ENCODE results near the gene RPL31. TPM values are rescaled to one million over a fixed set of nuclear protein-coding genes. Genes with fewer than 3 reads are reported as not detected.

RPL31 gene
- 1,335 and 1,348 TPM in 2 replicates for total RNA-seq
- long read RNA-seq, transcript RPL31-203 (5 exons, 1,110 nt) = minor isoform, 14 of 586 reads
- long read RNA-seq, transcript RPL31-208 (4 exons, 825 nt) = minor isoform, 25 of 586 reads
- long read RNA-seq, transcript RPL31-201 (5 exons, 1,865 nt) = major isoform, 518 of 586 reads
- long read RNA-seq, partial matches to known transcripts = 10 of 586 reads
- long read RNA-seq, other reads (novel, unspliced or antisense) = 14 of 586 reads

DNA sequence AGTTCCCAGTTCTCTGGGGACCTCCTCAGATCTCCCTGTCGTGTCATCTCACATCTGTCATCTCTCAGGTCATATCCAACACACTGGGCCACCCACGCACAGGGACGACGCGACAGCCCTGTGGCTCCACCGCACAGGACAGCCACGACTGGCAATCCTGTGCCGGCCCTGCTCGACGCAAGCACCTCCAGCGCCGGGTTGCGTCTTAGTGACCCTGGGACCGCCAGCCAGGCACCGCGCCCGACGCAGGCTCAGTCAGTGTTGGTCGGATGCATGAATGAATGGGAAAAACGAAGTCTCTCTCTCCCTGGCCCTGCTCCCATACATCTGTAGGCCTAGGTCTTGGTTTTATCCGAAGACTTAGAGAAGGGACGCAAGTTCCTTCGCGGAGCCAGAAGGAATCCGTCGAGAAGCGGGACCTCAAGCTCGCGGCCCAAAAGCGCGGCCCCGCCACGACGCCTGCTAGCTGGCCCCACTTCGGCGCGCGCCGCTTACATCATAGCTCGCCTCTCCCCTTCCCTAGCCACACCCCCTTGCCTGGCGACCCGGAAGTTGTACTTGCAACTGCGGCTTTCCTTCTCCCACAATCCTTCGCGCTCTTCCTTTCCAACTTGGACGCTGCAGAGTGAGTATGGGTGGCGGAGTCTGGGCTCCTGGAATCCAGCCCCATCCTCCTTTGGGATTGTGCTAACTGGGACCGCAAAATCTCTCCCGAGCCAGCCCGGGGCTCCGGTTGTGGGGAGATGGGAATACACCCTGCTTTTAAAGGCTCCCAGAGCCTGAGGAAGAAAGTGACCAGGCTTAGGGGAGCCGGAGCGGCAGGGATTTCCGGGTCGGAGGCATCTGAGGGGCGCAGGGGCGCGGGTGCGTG is at the start of gene RPL31:
RPL31 (plus strand) TSS at position 599 of the 871 bp plus-strand sequence. CDS start 413 bp downstream, outside the sequence.
- H3K27me3 Mint-ChIP-seq (ENCODE audit: unreplicated experiment) = no peaks in the 10 kb centered on the region
- TF ChIP-seq, protein P1, sequence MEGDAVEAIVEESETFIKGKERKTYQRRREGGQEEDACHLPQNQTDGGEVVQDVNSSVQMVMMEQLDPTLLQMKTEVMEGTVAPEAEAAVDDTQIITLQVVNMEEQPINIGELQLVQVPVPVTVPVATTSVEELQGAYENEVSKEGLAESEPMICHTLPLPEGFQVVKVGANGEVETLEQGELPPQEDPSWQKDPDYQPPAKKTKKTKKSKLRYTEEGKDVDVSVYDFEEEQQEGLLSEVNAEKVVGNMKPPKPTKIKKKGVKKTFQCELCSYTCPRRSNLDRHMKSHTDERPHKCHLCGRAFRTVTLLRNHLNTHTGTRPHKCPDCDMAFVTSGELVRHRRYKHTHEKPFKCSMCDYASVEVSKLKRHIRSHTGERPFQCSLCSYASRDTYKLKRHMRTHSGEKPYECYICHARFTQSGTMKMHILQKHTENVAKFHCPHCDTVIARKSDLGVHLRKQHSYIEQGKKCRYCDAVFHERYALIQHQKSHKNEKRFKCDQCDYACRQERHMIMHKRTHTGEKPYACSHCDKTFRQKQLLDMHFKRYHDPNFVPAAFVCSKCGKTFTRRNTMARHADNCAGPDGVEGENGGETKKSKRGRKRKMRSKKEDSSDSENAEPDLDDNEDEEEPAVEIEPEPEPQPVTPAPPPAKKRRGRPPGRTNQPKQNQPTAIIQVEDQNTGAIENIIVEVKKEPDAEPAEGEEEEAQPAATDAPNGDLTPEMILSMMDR (IDR thresholded peaks at IDR 0.05) = no peak
- peaks cover 3% of the 10 kb centered on the region for H3K9me3 Mint-ChIP-seq (ENCODE audit: unreplicated experiment)
- peaks cover 34% of the 10 kb centered on the region for H3K4me1 Mint-ChIP-seq (ENCODE audit: unreplicated experiment)
- peak within 1 kb of the TSS; percentile 91 for H3K4me3 Mint-ChIP-seq (ENCODE audit: unreplicated experiment)
- peak; percentile 98 for DNase-seq (ENCODE audit: extremely low spot score, unreplicated experiment)
- peaks cover 32% of the 10 kb centered on the region for H3K36me3 Mint-ChIP-seq (ENCODE audit: unreplicated experiment)
- H3K27ac Mint-ChIP-seq (ENCODE audit: unreplicated experiment) = peak within 1 kb of the TSS; percentile 97

DNA sequence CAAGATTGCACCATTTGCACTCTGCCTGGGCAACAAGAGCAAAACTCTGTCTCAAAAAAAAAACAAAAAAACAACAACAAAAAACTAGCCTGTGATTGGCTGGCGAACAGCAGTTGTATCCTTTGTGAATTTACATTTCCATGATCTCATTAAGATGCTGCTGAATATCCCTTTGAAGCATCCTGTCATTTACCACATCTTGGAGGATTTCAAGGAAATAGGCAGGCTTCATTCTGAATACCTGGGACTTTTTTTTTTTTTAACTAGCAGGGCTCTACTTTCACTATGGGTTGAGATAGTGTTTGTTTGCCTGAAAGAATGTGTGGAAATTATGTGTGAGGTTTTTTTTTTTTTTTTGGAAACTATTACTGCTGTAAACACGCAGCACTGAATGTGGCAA is 49.6 kb upstream of the RPL31 start:
- no peaks in the 10 kb centered on the region for H3K4me1 Mint-ChIP-seq (ENCODE audit: unreplicated experiment)
- no peak overlapping the region for H3K27ac Mint-ChIP-seq (ENCODE audit: unreplicated experiment)
- DNase-seq (ENCODE audit: extremely low spot score, unreplicated experiment) = no peak
- no peaks in the 10 kb centered on the region for H3K9me3 Mint-ChIP-seq (ENCODE audit: unreplicated experiment)
- H3K36me3 Mint-ChIP-seq (ENCODE audit: unreplicated experiment) = peaks cover 15% of the 10 kb centered on the region
- no peaks in the 10 kb centered on the region for H3K27me3 Mint-ChIP-seq (ENCODE audit: unreplicated experiment)
- no peak overlapping the region for H3K4me3 Mint-ChIP-seq (ENCODE audit: unreplicated experiment)
- TF ChIP-seq, protein P1 (IDR thresholded peaks at IDR 0.05) = no peak

- no peak overlapping the region for H3K27ac Mint-ChIP-seq (ENCODE audit: unreplicated experiment)
- H3K9me3 Mint-ChIP-seq (ENCODE audit: unreplicated experiment) = no peaks in the 10 kb centered on the region
- no peaks in the 10 kb centered on the region for H3K4me1 Mint-ChIP-seq (ENCODE audit: unreplicated experiment)
- no peak for DNase-seq (ENCODE audit: extremely low spot score, unreplicated experiment)
- no peak overlapping the region for H3K4me3 Mint-ChIP-seq (ENCODE audit: unreplicated experiment)
- H3K27me3 Mint-ChIP-seq (ENCODE audit: unreplicated experiment) = no peaks in the 10 kb centered on the region
- H3K36me3 Mint-ChIP-seq (ENCODE audit: unreplicated experiment) = peaks cover 15% of the 10 kb centered on the region
- TF ChIP-seq, protein P1 (IDR thresholded peaks at IDR 0.05) = no peak
Measured at GRCh38 chr2:100953406-100954043, 48.6 kb upstream of the RPL31 start.

- H3K4me1 Mint-ChIP-seq (ENCODE audit: unreplicated experiment) = no peaks in the 10 kb centered on the region
- H3K27me3 Mint-ChIP-seq (ENCODE audit: unreplicated experiment) = no peaks in the 10 kb centered on the region
- DNase-seq (ENCODE audit: extremely low spot score, unreplicated experiment) = no peak
- H3K36me3 Mint-ChIP-seq (ENCODE audit: unreplicated experiment) = peaks cover 12% of the 10 kb centered on the region
- H3K9me3 Mint-ChIP-seq (ENCODE audit: unreplicated experiment) = no peaks in the 10 kb centered on the region
- TF ChIP-seq, protein P1 (IDR thresholded peaks at IDR 0.05) = no peak
- no peak overlapping the region for H3K4me3 Mint-ChIP-seq (ENCODE audit: unreplicated experiment)
- H3K27ac Mint-ChIP-seq (ENCODE audit: unreplicated experiment) = no peak overlapping the region
Measured at GRCh38 chr2:100954044-100954420, 48.1 kb upstream of the RPL31 start.

GRCh38 chr2:100955226-100955625 is 46.9 kb upstream of the RPL31 start:
- Mint-ChIP-seq H3K4me3 (ENCODE audit: unreplicated experiment) (no peak overlapping the region), H3K36me3 (ENCODE audit: unreplicated experiment) (no peaks in the 10 kb centered on the region), H3K27ac (ENCODE audit: unreplicated experiment) (no peak overlapping the region), H3K9me3 (ENCODE audit: unreplicated experiment) (no peaks in the 10 kb centered on the region), H3K27me3 (ENCODE audit: unreplicated experiment) (no peaks in the 10 kb centered on the region), H3K4me1 (ENCODE audit: unreplicated experiment) (no peaks in the 10 kb centered on the region)
- DNase-seq (ENCODE audit: extremely low spot score, unreplicated experiment) = no peak
- TF ChIP-seq, protein P1 (IDR thresholded peaks at IDR 0.05) = no peak

Measured in osteocyte (in vitro differentiated cells).